Measurements from ENCODE around the gene GRB14.

The GRB14 gene

DNA sequence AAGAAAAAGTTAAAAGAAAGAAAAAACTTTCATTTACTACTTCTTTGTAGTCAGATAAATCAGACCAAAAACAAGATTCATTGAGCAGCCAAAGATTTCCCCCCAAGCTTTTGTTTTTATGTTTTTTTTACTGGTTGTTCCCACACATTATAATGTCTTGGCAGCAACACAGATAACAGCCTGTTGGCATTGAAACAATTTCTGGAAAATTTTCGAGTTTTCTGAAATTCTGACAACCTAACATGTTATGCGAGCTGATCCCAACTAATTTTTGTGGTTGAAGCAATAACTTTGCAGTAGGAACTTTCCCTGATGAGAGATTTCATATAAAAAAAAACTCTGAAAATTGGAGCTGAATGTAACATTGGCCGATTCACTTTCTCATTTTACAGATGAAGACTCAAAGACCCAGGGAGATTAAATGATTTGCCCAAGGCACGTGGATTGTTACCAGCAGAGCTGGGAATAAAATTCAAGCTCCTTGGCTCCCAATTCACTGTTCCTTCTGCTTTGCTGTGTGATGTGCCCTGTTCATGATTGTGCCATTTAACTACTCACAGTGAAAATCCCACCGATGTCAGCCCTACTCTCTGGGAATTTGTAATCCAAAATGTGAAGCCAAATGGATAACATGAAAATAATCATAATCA lies 167.5 kb downstream of the GRB14 start:
- TF ChIP-seq CTCF (IDR thresholded peaks at IDR 0.05) = no peak

DNA sequence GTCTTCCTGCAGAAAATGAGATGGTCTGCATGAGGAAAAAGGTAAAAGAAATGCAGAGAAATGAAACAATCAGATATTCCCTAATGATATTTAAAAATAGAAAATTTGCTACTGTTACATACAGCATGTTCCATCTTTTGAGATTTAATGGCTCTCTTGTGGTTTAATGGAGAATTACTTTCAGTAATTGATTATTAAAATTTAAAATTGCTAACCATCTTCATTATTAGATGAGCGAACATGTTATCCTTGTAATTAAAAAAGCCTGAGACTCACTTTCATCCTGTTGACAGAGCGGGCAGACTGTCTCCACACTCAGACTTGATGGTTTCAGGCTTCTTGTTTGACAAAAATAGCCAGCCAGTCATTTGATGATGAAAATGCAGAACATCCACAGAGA lies 171.0 kb downstream of the GRB14 start:
- Histone ChIP-seq H3K27ac (no peak overlapping the region), H3K4me3 (no peak overlapping the region)
- TF ChIP-seq CTCF (IDR thresholded peaks at IDR 0.05) = no peak
- DNase-seq (ENCODE audit: low spot score) = no peak

More for the DNA sequence above, 167.5 kb downstream of the GRB14 start:
- no peak for DNase-seq (ENCODE audit: low spot score)
- H3K27ac ChIP-seq = no peak overlapping the region
- no peak overlapping the region for H3K4me3 ChIP-seq

DNA sequence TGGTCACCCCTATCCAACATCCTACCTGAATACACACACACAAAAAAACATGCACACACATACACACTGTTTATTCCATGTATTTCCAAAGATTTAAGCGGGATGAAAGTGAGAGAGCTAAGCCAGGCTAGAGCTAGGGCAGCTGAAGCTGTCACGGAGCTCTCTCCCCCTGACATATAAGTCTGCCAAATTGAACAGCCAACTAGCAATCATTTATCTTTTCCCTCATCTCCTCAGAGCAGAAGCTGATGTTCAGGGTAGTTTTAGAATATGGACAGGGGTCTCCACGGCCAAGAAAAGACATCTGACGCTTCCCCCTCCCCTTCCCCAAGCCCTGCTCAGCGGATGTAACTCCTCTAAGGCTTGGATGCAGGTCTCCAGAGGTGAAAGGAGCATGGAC lies 171.6 kb downstream of the GRB14 start:
- TF ChIP-seq CTCF (IDR thresholded peaks at IDR 0.05) = no peak
- no peak overlapping the region for H3K4me3 ChIP-seq
- DNase-seq (ENCODE audit: low spot score) = no peak
- H3K27ac ChIP-seq = no peak overlapping the region

DNA sequence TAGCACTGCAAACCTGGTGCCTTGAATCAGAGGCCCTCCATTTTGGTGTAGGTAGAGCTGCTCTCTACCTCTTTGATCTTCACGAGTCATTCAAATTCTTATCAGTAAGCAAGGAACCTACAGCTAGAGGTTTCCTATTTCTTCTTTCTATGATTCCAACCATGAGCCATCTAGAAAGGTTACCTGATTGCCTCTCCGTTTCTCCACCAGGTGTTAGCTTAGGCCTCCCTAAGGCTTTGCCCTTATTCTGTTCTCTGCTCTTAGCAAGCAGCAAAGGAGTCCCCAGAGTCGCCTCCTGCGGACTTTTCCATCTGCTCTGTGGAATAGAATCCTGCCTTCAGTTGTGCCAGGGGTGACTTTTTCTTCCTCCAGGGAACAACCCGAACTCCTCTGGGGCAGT lies 173.6 kb downstream of the GRB14 start:
- DNase-seq (ENCODE audit: low spot score) = no peak
- no peak for TF ChIP-seq CTCF (IDR thresholded peaks at IDR 0.05)

More for the DNA sequence above, 173.6 kb downstream of the GRB14 start:
- Histone ChIP-seq H3K27ac (no peak overlapping the region), H3K4me3 (no peak overlapping the region)
